Left ventricle myocardium inferior (tissue), 1 donor: Measurements from ENCODE around the gene TRAM2. TPM values are rescaled to one million over a fixed set of nuclear protein-coding genes. Genes with fewer than 3 reads are reported as not detected.

Source experiments
- DNase-seq: peaks from one replicate; pipeline ENCODE4 v3.0.0-alpha.2; 2020
- H3K27ac ChIP-seq: fragments of 200-600 bp; replicated peaks from 2 replicates; pipeline ENCODE4 v1.8.0; 2021
- H3K27me3 ChIP-seq: fragments of 200-600 bp; 2 replicates; pipeline ENCODE4 v1.8.0; 2021; ENCODE audit warnings: low read depth
- H3K36me3 ChIP-seq: fragments of 200-600 bp; 2 replicates; pipeline ENCODE4 v1.8.0; 2021
- H3K4me1 ChIP-seq: fragments of 200-600 bp; 2 replicates; pipeline ENCODE4 v1.8.0; 2021
- H3K4me3 ChIP-seq: fragments of 200-600 bp; 2 replicates; pipeline ENCODE4 v1.8.0; 2021; ENCODE audit warnings: mild to moderate bottlenecking, moderate library complexity
- H3K9me3 ChIP-seq: fragments of 200-600 bp; replicated peaks from 2 replicates; pipeline ENCODE4 v1.8.0; 2021
- intact Hi-C: fragments of 100-400 bp; cut with micrococcal nuclease; formaldehyde crosslinking; loops from one replicate; pipeline ENCODE4 v1.11.0; 2022
- total RNA-seq: library from RNA; stranded (reverse); fragmentation: NEBNext Ultra II Directional; extraction: Animal tissue kit (Norgen Biotek cat#: 25700); gene quantifications from one replicate; pipeline ENCODE4 v1.2.1, GENCODE V29; 2021
- TF ChIP-seq, protein P1 (sequence below): fragments of 200-600 bp; IDR thresholded peaks from 2 replicates; pipeline ENCODE4 v1.8.0; 2021; ENCODE audit warnings: antibody characterized with exemption, mild to moderate bottlenecking, borderline replicate concordance
- donor health status: DM: no; HTN: yes; CAD: no; lungs with severe emphysema.

TRAM2 gene
- total RNA-seq, 1 donor from 2014 or later: 11.0 TPM

GRCh38 chr6:52454556-52454955 is 122.3 kb downstream of the TRAM2 start:
- Histone ChIP-seq H3K4me3 (no peak overlapping the region), H3K27me3 (no peaks in the 10 kb centered on the region), H3K27ac (no peak overlapping the region), H3K4me1 (no peaks in the 10 kb centered on the region), H3K9me3 (peaks cover 16% of the 10 kb centered on the region), H3K36me3 (peaks cover 24% of the 10 kb centered on the region)
- TF ChIP-seq, protein P1, sequence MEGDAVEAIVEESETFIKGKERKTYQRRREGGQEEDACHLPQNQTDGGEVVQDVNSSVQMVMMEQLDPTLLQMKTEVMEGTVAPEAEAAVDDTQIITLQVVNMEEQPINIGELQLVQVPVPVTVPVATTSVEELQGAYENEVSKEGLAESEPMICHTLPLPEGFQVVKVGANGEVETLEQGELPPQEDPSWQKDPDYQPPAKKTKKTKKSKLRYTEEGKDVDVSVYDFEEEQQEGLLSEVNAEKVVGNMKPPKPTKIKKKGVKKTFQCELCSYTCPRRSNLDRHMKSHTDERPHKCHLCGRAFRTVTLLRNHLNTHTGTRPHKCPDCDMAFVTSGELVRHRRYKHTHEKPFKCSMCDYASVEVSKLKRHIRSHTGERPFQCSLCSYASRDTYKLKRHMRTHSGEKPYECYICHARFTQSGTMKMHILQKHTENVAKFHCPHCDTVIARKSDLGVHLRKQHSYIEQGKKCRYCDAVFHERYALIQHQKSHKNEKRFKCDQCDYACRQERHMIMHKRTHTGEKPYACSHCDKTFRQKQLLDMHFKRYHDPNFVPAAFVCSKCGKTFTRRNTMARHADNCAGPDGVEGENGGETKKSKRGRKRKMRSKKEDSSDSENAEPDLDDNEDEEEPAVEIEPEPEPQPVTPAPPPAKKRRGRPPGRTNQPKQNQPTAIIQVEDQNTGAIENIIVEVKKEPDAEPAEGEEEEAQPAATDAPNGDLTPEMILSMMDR: no peak
- no peak for DNase-seq
- intact Hi-C loops: no loop called here

Other genes starting within 250 kb of the TRAM2 start
- 2.0 TPM for gene PAQR8, start 214.9 kb downstream of the TRAM2 start, total RNA-seq
- 5.7 TPM for gene EFHC1, start 156.7 kb downstream of the TRAM2 start, total RNA-seq
- 10.9 TPM for gene TMEM14A, start 94.1 kb upstream of the TRAM2 start, total RNA-seq
- gene GSTA2, start 186.4 kb upstream of the TRAM2 start, total RNA-seq: not detected
- gene GSTA1, start 226.8 kb upstream of the TRAM2 start, total RNA-seq: not detected